ENCODE data around the gene RIPPLY2.

The RIPPLY2 gene

DNA sequence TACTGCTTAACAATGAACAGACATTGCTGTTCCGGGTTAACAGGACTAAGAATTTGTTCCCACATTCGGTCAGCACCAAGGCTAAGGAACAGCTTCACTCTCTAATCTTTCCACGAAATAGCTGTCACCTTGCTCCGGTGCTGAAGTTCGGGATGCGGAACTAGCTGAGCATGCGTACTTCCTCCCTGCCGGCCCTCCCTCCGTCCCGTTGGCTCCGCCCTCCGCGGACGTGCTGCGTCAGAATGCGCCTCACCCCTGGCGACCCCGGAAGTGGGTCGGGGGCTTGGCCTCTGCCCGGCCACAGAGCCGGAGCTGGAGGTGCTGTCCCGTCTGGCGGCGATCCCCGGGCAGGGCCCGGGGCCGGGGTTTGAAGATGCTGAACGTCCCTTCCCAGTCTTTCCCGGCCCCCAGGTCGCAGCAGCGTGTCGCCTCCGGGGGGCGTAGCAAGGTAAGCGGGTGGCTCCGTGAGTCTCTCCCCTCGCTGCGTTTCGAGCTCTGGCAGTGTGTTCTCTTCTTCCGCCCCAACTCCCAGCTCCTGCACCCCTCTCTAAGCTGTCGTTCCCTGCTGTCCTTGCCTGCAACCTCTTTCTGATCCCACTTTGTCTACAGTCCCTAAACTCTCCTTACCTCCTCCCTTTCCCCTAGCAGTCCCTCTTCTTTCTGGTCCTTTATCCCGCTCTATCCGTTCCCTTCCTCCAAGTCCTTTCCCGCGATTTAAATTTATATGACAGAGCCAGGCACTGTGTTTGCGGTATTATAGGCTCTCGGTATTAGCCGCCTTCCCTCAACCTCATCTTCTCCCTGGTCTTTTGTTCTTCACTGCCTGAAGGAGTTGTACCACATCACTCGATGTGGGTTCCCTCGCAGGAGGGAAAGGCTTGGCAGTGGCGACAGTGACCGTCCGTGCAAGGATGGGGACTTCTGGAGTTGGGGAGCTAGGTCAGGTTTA lies 6.5 kb downstream of the RIPPLY2 start, which contains the start of gene CYB5R4:
TSS of gene CYB5R4 (plus strand) at position 280 of the 949 bp plus-strand sequence. CDS start at position 374, 94 bp downstream.
- DNase-seq: peak; percentile 87 to 99 (median 94)
- intact Hi-C loops (cut with DNase I): loop anchor here (10.0 kb wide), 2 partner anchors 365 to 1785 kb away; partner anchors contain the start of genes CEP162 and SYNCRIP

GRCh38 chr6:83860359-83860755 lies 7.2 kb downstream of the RIPPLY2 start:
- no peak for DNase-seq
- intact Hi-C loops (cut with DNase I): no loop called here

- no peak for DNase-seq
- intact Hi-C loops (cut with DNase I): no loop called here
Observed at GRCh38 chr6:83860782-83861495, 7.8 kb downstream of the RIPPLY2 start.

GRCh38 chr6:83862776-83863471 lies 9.8 kb downstream of the RIPPLY2 start:
- no peak for DNase-seq
- intact Hi-C loops (cut with DNase I): no loop called here

DNA sequence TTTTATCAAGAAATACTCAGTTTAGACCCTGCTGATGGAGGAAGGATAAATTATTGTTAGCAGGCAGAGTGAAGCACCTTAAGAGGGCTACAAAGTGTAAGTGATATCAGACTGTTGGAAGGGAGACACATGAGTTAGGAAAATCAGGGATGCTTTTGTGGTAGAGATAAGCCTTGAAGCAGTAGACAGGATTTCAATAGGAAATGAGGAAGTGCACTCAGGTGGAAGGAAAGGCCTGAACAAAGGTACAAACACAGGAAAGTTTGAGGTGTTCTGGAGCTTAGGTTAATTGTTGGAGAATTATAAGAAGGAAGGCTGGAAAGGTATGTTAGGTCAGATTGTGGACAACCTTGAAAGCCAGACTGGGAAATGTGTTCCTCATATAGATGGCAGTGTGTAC lies 13.9 kb downstream of the RIPPLY2 start:
- DNase-seq: no peak
- intact Hi-C loops (cut with DNase I): no loop called here

GRCh38 chr6:83867527-83868161 lies 14.5 kb downstream of the RIPPLY2 start:
- intact Hi-C loops (cut with DNase I): no loop called here
- DNase-seq: peak in 2 of 10 donors; percentile 43 to 70

GRCh38 chr6:83868639-83869038 lies 15.5 kb downstream of the RIPPLY2 start:
- intact Hi-C loops (cut with DNase I): no loop called here
- DNase-seq: no peak

- DNase-seq: no peak
- intact Hi-C loops (cut with DNase I): no loop called here
Observed at GRCh38 chr6:83870649-83871048, 17.5 kb downstream of the RIPPLY2 start.

DNA sequence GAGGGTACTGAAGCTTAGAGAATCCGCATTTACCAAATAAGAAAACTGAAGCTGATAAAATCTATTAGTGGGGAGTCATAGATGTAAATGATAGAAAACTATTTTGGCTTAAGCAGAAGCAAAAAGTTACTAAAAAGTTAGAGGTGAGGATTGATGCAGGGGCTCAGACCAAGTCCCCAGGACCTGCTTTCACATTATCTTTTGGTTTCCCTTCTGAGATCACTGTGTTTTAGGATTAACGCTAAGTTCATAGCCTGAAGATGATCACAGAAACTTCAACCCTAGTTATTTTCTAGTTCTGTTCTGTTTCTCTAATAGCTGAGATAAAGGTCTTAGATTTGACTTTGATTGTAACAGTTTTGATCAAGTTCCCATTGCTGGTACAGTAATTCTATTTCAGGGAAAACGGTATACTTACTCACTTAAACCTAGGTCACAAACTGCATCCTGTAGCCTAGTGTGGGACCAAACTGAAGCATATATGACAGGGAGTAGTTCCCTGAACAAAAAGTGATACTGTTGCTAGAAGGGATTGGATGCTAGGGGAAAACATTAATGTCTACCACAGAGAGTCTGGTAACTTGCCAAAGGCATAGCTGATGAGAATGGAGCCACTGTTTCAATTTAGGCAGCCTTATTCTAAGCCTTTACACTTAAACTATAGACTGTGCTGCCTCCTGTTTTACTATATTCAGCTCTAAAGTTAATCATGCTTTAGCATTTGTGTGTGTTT lies 19.4 kb downstream of the RIPPLY2 start:
- DNase-seq: no peak
- intact Hi-C loops (cut with DNase I): no loop called here

GRCh38 chr6:83873869-83874268 lies 20.7 kb downstream of the RIPPLY2 start:
- intact Hi-C loops (cut with DNase I): no loop called here
- DNase-seq: no peak

DNA sequence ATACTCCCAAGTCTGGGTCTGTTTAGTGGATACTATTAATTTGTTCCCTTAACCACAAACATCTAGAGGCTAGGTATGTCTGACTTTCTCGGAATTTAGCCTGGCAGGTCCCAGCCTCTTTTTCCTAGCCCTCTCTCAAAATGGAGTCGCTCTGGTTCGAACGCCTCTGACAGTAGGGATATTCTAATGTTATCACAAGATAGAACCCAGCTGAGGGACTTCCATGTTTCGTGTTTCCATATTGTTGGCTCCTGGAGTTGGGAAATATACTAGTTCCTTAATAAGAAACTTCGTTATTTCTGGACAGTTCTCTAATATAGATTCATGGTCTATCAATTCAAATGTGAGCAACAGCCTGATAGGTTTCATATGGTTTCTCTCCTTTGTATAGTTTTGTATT lies 22.7 kb downstream of the RIPPLY2 start:
- intact Hi-C loops (cut with DNase I): no loop called here
- no peak for DNase-seq

- DNase-seq: no peak
- intact Hi-C loops (cut with DNase I): no loop called here
Observed at GRCh38 chr6:83878902-83879644, 25.9 kb downstream of the RIPPLY2 start.

- DNase-seq: no peak
- intact Hi-C loops (cut with DNase I): no loop called here
Observed at GRCh38 chr6:83879746-83880145, 26.6 kb downstream of the RIPPLY2 start.

DNA sequence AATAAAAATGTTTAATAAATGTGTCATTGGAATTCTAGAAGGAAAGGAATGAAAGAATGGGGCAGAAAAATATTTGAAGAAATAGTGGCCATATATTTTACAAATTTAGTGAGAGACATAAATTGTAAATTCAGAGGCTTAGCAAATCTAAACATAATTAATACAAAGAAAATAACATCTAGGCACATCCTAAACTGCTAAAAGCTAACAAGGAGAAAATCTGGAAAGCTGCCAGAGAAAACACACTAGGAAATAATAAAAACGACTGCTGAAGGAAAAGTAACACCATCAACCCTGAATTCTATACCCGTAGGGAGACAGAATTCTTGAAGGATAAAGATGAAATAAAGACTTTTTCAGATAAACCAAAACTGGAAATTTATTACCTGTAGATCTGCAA lies 30.1 kb downstream of the RIPPLY2 start:
- no peak for DNase-seq
- intact Hi-C loops (cut with DNase I): no loop called here

DNA sequence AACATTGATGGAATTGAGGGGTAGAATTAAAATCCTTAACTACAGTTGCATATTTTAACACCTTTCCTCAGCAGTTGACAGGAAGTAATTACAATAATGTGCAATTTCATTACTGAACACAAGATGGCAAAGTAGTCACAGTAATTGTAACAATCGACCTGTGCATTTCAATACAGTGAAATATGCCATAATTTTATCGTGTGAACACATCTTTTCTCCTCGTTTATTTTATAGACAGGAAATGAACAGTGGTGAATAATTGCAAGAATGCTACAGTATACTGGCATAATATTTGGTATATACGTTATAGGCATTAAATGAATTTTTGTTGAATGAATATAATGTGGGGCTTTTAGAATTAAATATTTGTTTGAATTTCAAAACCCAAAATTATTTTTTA lies 31.4 kb downstream of the RIPPLY2 start:
- DNase-seq: no peak
- intact Hi-C loops (cut with DNase I): loop anchor here (2.0 kb wide), 1 partner anchor 342 kb away; the partner anchor contains the start of gene CEP162

GRCh38 chr6:83885984-83886383 lies 32.8 kb downstream of the RIPPLY2 start:
- no peak for DNase-seq
- intact Hi-C loops (cut with DNase I): loop anchor here (2.0 kb wide), 1 partner anchor 341 kb away; the partner anchor contains the start of gene CEP162

GRCh38 chr6:83889621-83890020 lies 36.5 kb downstream of the RIPPLY2 start:
- DNase-seq: no peak
- intact Hi-C loops (cut with DNase I): no loop called here

GRCh38 chr6:83890520-83890919 lies 37.4 kb downstream of the RIPPLY2 start:
- intact Hi-C loops (cut with DNase I): no loop called here
- no peak for DNase-seq

DNA sequence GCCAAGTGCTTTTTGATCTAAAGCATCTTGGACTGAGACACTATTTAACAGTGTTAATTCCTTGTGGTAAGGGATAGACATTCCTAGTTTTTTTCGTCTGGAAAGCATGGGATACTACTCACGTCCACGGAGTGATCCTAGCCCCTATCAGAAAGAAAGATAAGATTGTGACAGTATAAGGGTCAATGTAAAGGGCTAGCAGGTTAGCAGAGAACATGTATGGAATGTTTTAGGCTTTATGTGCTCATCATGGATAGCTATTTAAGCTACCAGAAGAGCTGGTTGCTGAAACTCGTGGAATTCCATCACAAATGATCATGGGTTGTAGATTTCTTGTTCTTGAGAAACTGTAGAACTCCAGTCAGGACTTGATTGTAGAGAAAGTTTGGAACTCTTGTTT lies 38.4 kb downstream of the RIPPLY2 start:
- DNase-seq: no peak
- intact Hi-C loops (cut with DNase I): no loop called here
